ENCODE results near the gene RSKR.
"Not testable (repeated sequence)": the region's sequence is repeated elsewhere in the genome, so short reads cannot be mapped to it uniquely, and the experiment has no call there.

Gene RSKR

DNA sequence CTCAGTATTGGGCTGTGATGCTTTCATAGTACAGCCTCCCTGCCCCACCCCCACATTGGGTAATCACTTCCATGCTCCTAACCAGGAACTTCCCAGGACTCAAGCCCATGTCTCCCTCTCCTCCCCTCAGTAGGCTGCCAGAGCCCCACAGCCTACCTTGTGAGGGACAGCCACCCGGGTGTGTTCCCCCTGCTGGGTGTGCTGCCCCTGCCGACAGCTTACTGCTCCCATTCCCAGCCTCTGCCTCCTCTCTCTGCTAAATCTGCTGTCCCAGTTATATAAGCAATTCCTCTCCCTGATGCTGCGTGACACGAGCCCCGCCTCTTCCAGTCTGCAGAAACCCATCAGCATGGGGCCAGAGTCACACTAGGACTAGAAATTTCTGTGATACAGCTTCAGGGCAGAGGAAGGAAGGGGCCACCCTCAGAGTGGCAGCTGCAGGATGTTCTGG, at the start of gene RSKR:
TSS of gene RSKR (minus strand) at position 255 of the 451 bp plus-strand sequence. CDS start at position 231, 24 bp downstream.
- CTCF ChIA-PET: interaction anchor here (1.4 to 7.2 kb wide), 6 partner anchors 10 to 119 kb away, joined by 6 to 100 read pairs (median 22); partner anchors contain the start of gene BLTP2
- TF ChIP-seq, protein P1, sequence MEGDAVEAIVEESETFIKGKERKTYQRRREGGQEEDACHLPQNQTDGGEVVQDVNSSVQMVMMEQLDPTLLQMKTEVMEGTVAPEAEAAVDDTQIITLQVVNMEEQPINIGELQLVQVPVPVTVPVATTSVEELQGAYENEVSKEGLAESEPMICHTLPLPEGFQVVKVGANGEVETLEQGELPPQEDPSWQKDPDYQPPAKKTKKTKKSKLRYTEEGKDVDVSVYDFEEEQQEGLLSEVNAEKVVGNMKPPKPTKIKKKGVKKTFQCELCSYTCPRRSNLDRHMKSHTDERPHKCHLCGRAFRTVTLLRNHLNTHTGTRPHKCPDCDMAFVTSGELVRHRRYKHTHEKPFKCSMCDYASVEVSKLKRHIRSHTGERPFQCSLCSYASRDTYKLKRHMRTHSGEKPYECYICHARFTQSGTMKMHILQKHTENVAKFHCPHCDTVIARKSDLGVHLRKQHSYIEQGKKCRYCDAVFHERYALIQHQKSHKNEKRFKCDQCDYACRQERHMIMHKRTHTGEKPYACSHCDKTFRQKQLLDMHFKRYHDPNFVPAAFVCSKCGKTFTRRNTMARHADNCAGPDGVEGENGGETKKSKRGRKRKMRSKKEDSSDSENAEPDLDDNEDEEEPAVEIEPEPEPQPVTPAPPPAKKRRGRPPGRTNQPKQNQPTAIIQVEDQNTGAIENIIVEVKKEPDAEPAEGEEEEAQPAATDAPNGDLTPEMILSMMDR (IDR thresholded peaks at IDR 0.05; ENCODE audit: insufficient read depth, low read length, missing control alignments): no peak
- DNase-seq (ENCODE audit: low read depth, low spot score): no peak
- no peak within 1 kb of the TSS for H3K4me3 ChIP-seq (ENCODE audit: low read depth, low read length)
- POLR2A ChIA-PET: no interaction called here

GRCh38 chr17:28663723-28664122, 49.7 kb upstream of the RSKR start:
- TF ChIP-seq, protein P1 (IDR thresholded peaks at IDR 0.05; ENCODE audit: insufficient read depth, low read length, missing control alignments): no peak
- H3K4me3 ChIP-seq (ENCODE audit: low read depth, low read length): no peak overlapping the region
- DNase-seq (ENCODE audit: low read depth, low spot score): no peak
- POLR2A ChIA-PET: interaction anchor here (3.0 kb wide), 1 partner anchor 56 kb away, joined by 11 read pairs; the partner anchor contains the start of gene RPL23A
- CTCF ChIA-PET: interaction anchor here (7.2 kb wide), 1 partner anchor 18 kb away, joined by 63 read pairs; the partner anchor contains the start of gene BLTP2

DNA sequence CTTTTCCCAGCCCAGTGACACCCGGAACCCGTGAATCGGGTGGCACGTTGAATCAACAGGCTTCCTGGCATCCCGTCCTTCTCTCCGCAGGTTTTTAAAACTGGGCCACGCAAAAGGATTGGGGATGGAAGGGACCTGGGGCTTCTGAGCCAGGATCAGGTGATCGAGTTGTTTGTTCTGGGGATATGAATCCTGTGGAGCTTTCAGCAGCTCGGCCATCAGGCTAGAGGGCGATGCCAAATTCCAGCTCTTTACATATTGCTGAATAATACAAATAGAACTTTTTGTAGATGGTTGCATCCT, 48.5 kb upstream of the RSKR start:
- peak overlapping the region; percentile 99 for H3K4me3 ChIP-seq (ENCODE audit: low read depth, low read length)
- ChIA-PET CTCF (interaction anchor here (0.9 to 7.2 kb wide), 6 partner anchors 10 to 44 kb away, joined by 3 to 63 read pairs (median 6); partner anchors contain the start of gene BLTP2), POLR2A (interaction anchor here (1.5 to 3.0 kb wide), 2 partner anchors 20 to 57 kb away, joined by 3 to 11 read pairs; partner anchors contain the start of gene RPL23A)
- DNase-seq (ENCODE audit: low read depth, low spot score): no peak
- TF ChIP-seq, protein P1 (IDR thresholded peaks at IDR 0.05; ENCODE audit: insufficient read depth, low read length, missing control alignments): no peak

DNA sequence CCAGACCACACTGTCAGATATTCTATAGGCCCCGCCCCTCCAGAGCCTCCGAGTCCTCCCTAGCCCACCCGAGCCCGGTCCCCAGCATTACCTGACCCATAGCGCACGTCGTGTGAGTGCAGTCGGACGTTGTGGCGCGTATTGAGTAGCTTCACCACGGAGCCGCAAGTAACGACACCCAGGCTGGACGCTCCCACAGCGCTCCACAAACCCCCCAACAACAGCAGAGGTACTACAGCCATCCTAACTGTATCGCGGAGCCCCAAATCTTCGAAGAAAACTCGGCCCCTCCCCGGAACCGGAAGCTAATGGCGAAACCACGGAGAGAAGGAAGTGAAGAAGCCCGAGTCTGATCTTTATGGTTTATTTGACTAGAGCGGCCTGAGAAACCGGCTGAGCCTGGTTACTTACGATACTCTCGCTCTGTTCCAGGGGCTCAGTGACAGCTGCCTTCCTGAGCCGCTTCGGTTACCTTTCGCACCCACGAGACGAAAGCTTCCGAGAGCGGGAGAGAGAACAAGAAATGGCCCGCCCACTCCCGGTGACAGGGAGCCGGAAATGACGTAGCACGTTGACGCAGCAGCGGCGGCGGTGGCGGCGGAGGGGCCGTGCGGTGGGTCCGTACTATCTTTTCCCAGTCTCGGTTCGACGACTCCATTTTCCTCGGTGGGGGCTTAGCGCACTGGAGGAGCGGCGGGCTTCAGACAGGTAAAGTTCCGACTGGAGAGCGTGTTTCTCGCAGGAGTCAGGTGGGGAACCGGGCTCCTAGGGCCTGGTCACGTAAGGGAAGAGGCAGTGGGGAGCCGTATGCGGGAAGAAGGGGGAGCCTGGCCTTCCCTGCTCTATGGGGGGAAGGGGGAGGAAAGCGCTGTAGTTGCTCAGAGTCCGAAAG, 47.9 kb upstream of the RSKR start, which contains the start of the genes SDF2 and SUPT6H:
TSS of gene SDF2 (minus strand) at position 272 of the 892 bp plus-strand sequence. CDS start at position 242, 30 bp downstream.
TSS of gene SUPT6H (plus strand) at position 571 of the 892 bp plus-strand sequence. CDS start 11,197 bp downstream, outside the sequence.
- ChIA-PET CTCF (interaction anchor here (0.6 to 7.2 kb wide), 9 partner anchors 9 to 287 kb away, joined by 3 to 63 read pairs (median 4); partner anchors contain the start of gene BLTP2), POLR2A (interaction anchor here (0.8 to 3.0 kb wide), 4 partner anchors 12 to 58 kb away, joined by 3 to 11 read pairs (median 3); partner anchors contain the start of gene RPL23A)
- DNase-seq (ENCODE audit: low read depth, low spot score): no peak
- TF ChIP-seq, protein P1 (IDR thresholded peaks at IDR 0.05; ENCODE audit: insufficient read depth, low read length, missing control alignments): no peak
- peak within 1 kb of the TSS; percentile 99 for H3K4me3 ChIP-seq (ENCODE audit: low read depth, low read length)

GRCh38 chr17:28659497-28659881, 45.5 kb upstream of the RSKR start:
- H3K4me3 ChIP-seq (ENCODE audit: low read depth, low read length); POLR2A ChIA-PET; DNase-seq (ENCODE audit: low read depth, low spot score); CTCF ChIA-PET: not testable (repeated sequence)

DNA sequence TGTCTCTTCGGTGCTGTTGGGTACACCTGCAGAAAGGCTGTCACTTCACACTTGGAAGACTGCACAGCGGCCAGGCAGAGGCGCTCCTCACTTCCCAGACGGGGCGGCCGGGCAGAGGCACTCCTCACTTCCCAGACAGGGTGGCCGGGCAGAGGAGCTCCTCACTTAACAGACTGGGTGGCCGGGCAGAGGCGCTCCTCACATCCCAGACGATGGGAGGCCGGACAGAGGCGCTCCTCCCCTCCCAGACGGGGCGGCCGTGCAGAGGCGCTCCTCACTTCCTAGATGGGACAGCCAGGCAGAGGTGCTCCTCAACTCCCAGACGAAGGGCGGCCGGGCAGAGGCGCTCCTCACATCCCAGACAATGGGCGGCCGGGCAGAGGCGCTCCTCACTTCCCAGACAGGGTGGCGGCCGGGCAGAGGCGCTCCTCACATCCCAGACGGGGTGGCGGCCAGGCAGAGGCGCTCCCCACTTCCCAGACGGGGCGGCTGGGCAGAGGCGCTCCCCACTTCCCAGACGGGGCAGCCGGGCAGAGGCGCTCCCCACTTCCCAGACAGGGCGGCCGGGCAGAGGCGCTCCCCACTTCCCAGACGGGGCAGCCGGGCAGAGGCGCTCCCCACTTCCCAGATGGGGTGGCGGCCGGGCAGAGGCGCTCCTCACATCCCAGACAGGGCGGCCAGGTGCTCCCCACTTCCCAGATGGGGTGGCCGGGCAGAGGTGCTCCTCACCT, 44.9 kb upstream of the RSKR start:
- CTCF ChIA-PET: interaction anchor here (2.4 kb wide), 1 partner anchor 15 kb away, joined by 10 read pairs; no protein-coding TSS in a partner anchor

GRCh38 chr17:28658342-28658741, 44.4 kb upstream of the RSKR start:
- H3K4me3 ChIP-seq (ENCODE audit: low read depth, low read length); POLR2A ChIA-PET; DNase-seq (ENCODE audit: low read depth, low spot score): not testable (repeated sequence)
- CTCF ChIA-PET: interaction anchor here (1.1 to 2.4 kb wide), 5 partner anchors 10 to 16 kb away, joined by 3 to 10 read pairs (median 9); partner anchors contain the start of gene BLTP2

More for the DNA sequence above, 44.9 kb upstream of the RSKR start:
- POLR2A ChIA-PET; DNase-seq (ENCODE audit: low read depth, low spot score); H3K4me3 ChIP-seq (ENCODE audit: low read depth, low read length): not testable (repeated sequence)
